HepG2 (cell line): ENCODE data around the gene GPX2. TPM values are rescaled to one million over a fixed set of nuclear protein-coding genes. Genes with fewer than 3 reads are reported as not detected.

Experiments
- AFF4 ChIP-seq: sonication (generic); formaldehyde crosslinking; IDR thresholded peaks from 2 replicates; pipeline ENCODE4 v1.4.0; 2020; ENCODE audit warnings: missing genetic modification reagents
- ARNTL ChIP-seq: sonication (generic); formaldehyde crosslinking; IDR thresholded peaks from 2 replicates; pipeline ENCODE4 v1.4.0; 2020; ENCODE audit warnings: mild to moderate bottlenecking, missing genetic modification reagents
- CENPX ChIP-seq: sonication (generic); formaldehyde crosslinking; IDR thresholded peaks from 2 replicates; pipeline ENCODE4 v1.9.0; 2021; ENCODE audit warnings: mild to moderate bottlenecking, missing genetic modification reagents, moderate library complexity
- HDAC6 ChIP-seq: fragments of 200-600 bp; sonication (generic); IDR thresholded peaks from 2 replicates; pipeline ENCODE4 v1.7.0; 2017; ENCODE audit warnings: mild to moderate bottlenecking, antibody characterized with exemption, low read length, low read depth
- MEIS2 ChIP-seq: sonication (generic); formaldehyde crosslinking; IDR thresholded peaks from 2 replicates; pipeline ENCODE4 v1.9.0; 2021; ENCODE audit warnings: mild to moderate bottlenecking, missing genetic modification reagents
- NONO ChIP-seq, 2 experiments: fragments of 450-650 bp in 1 of 2; sonication (generic) in 1 of 2; formaldehyde crosslinking in 1 of 2; IDR thresholded peaks in 1 of 2; conservative IDR thresholded peaks in 1 of 2; 2 replicates each; pipeline versions ENCODE4 v1.6.1 to v1.8.0; 2017 to 2022; ENCODE audit warnings: mild to moderate bottlenecking in 1 of 2, missing genetic modification reagents in 1 of 2, moderate library complexity in 1 of 2
- RBM22 ChIP-seq: fragments of 200-400 bp; formaldehyde crosslinking; optimal IDR thresholded peaks from 2 replicates; pipeline ENCODE3; 2017; ENCODE audit warnings: mild to moderate bottlenecking, low read length, moderate library complexity
- SIX1 ChIP-seq: sonication (generic); formaldehyde crosslinking; IDR thresholded peaks from 2 replicates; pipeline ENCODE4 v1.4.0; 2020; ENCODE audit warnings: missing genetic modification reagents, borderline replicate concordance
- TCF7 ChIP-seq: sonication (generic); IDR thresholded peaks from 2 replicates; pipeline ENCODE4 v1.6.1; 2016; ENCODE audit warnings: antibody characterized with exemption, low read depth
- ZFP91 ChIP-seq: sonication (generic); formaldehyde crosslinking; IDR thresholded peaks from 2 replicates; pipeline ENCODE4 v1.9.0; 2022; ENCODE audit warnings: missing genetic modification reagents, mild to moderate bottlenecking, borderline replicate concordance
- ZKSCAN8 ChIP-seq: IDR thresholded peaks from 2 replicates; pipeline ENCODE4 v1.6.1; 2016; ENCODE audit warnings: borderline replicate concordance, missing genetic modification reagents, missing compliant biosample characterization
- ZNF180 ChIP-seq: sonication (generic); formaldehyde crosslinking; IDR thresholded peaks from 2 replicates; pipeline ENCODE4 v1.4.0; 2020; ENCODE audit warnings: low read depth, missing genetic modification reagents, borderline replicate concordance
- ZNF234 ChIP-seq: sonication (generic); formaldehyde crosslinking; conservative IDR thresholded peaks from 2 replicates; pipeline ENCODE4 v1.5.1; 2020; ENCODE audit warnings: mild to moderate bottlenecking, missing genetic modification reagents
- ZNF432 ChIP-seq: sonication (generic); formaldehyde crosslinking; IDR thresholded peaks from 2 replicates; pipeline ENCODE4 v1.5.0; 2020; ENCODE audit warnings: missing genetic modification reagents, mild to moderate bottlenecking, borderline replicate concordance
- ZNF556 ChIP-seq: sonication (generic); formaldehyde crosslinking; IDR thresholded peaks from 2 replicates; pipeline ENCODE4 v1.4.0; 2020; ENCODE audit warnings: mild to moderate bottlenecking, missing genetic modification reagents, borderline replicate concordance
- ZNF674 ChIP-seq: sonication (generic); formaldehyde crosslinking; IDR thresholded peaks from 2 replicates; pipeline ENCODE4 v1.5.0; 2020; ENCODE audit warnings: low read depth, mild to moderate bottlenecking, missing genetic modification reagents
- polyA plus RNA-seq, 8 experiments: library from polyadenylated mRNA; depleted of rRNA in 3 of 8; stranded (reverse) in 7 of 8; unstranded in 1 of 8; fragments of >200 nt; fragmentation: Illumina TruSeq in 4 of 8; extraction: Trizol in 4 of 8; gene quantifications; 2 replicates each; pipeline versions ENCODE4 v1.2.1 to v1.2.3, GENCODE V29; 2011 to 2016; ENCODE audit warnings: low read depth in 4 of 8, missing spikeins in 1 of 8, mixed read lengths in 1 of 8; ENCODE audit not compliant: insufficient read depth in 1 of 8
- total RNA-seq, 5 experiments: library from RNA; depleted of rRNA; stranded (reverse); fragments of >200 nt; fragmentation: Illumina TruSeq; extraction: Trizol; gene quantifications; 2 replicates each; pipeline ENCODE4 v1.2.3, GENCODE V29; 2016; ENCODE audit warnings: low read depth in 1 of 5
- TF ChIP-seq, protein P1 (sequence below): sonication (generic); formaldehyde crosslinking; IDR thresholded peaks from 2 replicates; pipeline ENCODE4 v1.4.0; 2020; ENCODE audit warnings: mild to moderate bottlenecking, missing genetic modification reagents, borderline replicate concordance

Gene GPX2
- total and polyA plus RNA-seq, 2 of the 13 experiments (the other 11 are each of a cell fraction or from before 2014, with no cell fraction given), result 526 to 674 TPM

DNA sequence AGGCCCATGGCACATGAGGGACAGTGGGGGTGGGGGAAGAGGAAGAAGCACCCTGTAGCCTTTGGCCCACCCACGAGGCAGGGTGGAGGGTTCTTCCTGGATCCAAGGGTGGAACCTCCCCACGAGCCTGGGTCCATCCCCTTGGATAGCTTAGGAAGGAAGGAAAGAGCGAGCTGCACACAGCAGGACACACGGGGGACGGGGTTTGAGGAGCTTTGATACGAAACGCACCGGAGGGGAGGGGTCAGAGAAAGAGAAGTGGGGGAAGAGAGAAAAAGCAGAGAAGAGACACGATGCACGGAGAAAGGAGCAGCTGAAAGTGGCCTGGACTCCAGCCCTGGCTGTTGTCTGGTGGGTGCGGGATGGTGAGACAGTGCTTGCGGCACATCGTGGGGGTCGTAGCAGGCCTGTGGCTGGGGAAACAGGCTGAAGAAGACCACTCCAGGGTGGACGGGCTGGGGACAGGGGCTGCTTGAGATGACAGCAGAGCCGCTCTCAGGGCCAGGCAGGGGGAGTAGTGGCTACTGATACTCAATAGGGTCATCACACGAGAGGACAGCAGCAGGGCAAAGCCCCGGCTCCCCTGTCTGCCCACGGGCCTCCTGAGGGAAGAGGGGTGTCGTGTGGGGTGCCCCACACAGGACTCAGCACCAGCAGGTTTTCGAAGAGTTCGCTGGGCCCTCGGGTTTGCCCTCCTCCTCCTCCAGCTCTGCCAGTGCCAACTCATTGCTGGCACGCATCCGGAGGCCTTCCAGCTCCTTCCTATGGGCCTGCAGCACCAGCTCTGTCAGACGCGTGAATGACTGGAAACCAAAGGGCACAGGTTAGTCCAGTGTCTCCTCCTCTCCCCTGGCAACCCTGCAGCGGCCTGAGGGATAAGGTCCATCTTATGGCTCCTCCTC, 5.4 kb upstream of the GPX2 start (continued):
- TF ChIP-seq MEIS2 (CRISPR knock-in tag) (no peak), RBM22 (no peak), ZNF674 (CRISPR knock-in tag) (no peak), AFF4 (CRISPR knock-in tag) (no peak), ZNF556 (no peak), ZNF432 (CRISPR knock-in tag) (no peak), HDAC6 (no peak), ARNTL (CRISPR knock-in tag) (no peak), CENPX (no peak), SIX1 (no peak), ZNF180 (CRISPR knock-in tag) (no peak), NONO (IDR thresholded peaks at IDR 0.05) (no peak), NONO (CRISPR knock-in tag; conservative IDR thresholded peaks at IDR 0.05) (no peak), ZFP91 (CRISPR knock-in tag) (peak; percentile 22; the same call in 1 of the 2 replicates), ZKSCAN8 (CRISPR knock-in tag) (no peak), TCF7 (no peak), ZNF234 (no peak)
- TF ChIP-seq, protein P1, sequence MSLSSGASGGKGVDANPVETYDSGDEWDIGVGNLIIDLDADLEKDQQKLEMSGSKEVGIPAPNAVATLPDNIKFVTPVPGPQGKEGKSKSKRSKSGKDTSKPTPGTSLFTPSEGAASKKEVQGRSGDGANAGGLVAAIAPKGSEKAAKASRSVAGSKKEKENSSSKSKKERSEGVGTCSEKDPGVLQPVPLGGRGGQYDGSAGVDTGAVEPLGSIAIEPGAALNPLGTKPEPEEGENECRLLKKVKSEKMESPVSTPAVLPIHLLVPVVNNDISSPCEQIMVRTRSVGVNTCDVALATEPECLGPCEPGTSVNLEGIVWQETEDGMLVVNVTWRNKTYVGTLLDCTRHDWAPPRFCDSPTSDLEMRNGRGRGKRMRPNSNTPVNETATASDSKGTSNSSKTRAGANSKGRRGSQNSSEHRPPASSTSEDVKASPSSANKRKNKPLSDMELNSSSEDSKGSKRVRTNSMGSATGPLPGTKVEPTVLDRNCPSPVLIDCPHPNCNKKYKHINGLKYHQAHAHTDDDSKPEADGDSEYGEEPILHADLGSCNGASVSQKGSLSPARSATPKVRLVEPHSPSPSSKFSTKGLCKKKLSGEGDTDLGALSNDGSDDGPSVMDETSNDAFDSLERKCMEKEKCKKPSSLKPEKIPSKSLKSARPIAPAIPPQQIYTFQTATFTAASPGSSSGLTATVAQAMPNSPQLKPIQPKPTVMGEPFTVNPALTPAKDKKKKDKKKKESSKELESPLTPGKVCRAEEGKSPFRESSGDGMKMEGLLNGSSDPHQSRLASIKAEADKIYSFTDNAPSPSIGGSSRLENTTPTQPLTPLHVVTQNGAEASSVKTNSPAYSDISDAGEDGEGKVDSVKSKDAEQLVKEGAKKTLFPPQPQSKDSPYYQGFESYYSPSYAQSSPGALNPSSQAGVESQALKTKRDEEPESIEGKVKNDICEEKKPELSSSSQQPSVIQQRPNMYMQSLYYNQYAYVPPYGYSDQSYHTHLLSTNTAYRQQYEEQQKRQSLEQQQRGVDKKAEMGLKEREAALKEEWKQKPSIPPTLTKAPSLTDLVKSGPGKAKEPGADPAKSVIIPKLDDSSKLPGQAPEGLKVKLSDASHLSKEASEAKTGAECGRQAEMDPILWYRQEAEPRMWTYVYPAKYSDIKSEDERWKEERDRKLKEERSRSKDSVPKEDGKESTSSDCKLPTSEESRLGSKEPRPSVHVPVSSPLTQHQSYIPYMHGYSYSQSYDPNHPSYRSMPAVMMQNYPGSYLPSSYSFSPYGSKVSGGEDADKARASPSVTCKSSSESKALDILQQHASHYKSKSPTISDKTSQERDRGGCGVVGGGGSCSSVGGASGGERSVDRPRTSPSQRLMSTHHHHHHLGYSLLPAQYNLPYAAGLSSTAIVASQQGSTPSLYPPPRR (CRISPR knock-in tag), result no peak; the same call in 1 of the 2 replicates
